ENCODE data around the gene A1BG.

DNA sequence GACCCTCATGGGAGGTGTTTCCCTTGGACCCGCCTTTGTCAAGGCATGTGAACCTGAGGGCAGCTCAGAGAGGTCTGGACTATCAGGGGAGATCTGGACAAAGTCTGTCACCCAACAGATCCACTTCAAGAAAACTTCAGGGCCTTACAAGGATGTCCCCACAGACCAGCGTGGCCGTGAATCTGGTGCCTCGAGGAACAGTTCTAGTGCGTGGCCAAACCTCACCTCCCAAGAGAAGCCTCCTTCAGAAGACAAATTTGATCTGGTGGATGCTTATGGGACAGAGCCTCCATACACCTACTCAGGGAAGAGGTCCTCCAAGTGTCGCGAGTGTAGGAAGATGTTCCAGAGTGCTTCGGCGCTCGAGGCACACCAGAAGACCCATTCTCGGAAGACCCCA, 15.0 kb downstream of the A1BG start:
- no peak for TF ChIP-seq POLR2A (IDR thresholded peaks at IDR 0.05; ENCODE audit: low read length)
- no peak for TF ChIP-seq GATA1 (IDR thresholded peaks at IDR 0.05; ENCODE audit: low read depth, low read length)

All from erythroblast (primary cell).